ENCODE measurements around the gene GPR84.

DNA sequence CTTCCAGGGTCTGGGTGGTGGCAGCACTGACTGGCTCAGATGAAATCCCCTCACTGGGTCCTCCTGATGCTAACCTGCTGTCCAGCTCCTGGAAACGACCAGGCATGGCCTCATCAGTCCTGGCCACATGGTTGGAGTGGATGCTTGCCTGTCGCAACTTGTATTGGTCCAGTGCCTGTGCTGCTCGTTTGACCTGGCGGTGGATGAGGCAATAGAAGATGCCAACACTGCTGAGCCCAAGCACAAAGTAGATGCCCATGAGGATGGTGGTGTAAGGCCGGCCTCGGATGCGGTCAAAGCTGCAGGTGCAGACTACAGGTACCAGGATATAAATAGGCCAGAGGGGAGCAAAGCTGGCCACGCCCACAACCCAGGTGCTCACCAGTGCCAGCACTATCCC is 1.2 kb downstream of the GPR84 start:
- TF ChIP-seq NFRKB (IDR thresholded peaks at IDR 0.05) = no peak
- TF ChIP-seq TARDBP (IDR thresholded peaks at IDR 0.05) = no peak
- no peak for TF ChIP-seq HDGF (IDR thresholded peaks at IDR 0.05; ENCODE audit: borderline replicate concordance)
- no peak for TF ChIP-seq ZNF384 (IDR thresholded peaks at IDR 0.05)
